Esophagus muscularis mucosa (tissue), 4 donors: ENCODE results near the gene FOXF1.

Source experiments
- EP300 ChIP-seq: sonication (generic); formaldehyde crosslinking; IDR thresholded peaks from one replicate; pipeline ENCODE4 v1.6.1; 2017; ENCODE audit warnings: antibody characterized with exemption
- POLR2A ChIP-seq: fragments of 450-650 bp; IDR thresholded peaks from one replicate; pipeline ENCODE4 v1.6.1; 2017; ENCODE audit warnings: antibody characterized with exemption, moderate library complexity, mild to moderate bottlenecking, low read depth
- TF ChIP-seq, protein P1 (sequence below), 3 experiments: fragments of 200-600 bp in 2 of 3; fragments of 450-650 bp in 1 of 3; sonication (generic) in 2 of 3; IDR thresholded peaks; one replicate each; pipeline ENCODE4 v1.5.1; 2017 to 2019; ENCODE audit warnings: antibody characterized with exemption in 3 of 3, mild to moderate bottlenecking in 2 of 3, moderate library complexity in 1 of 3

DNA sequence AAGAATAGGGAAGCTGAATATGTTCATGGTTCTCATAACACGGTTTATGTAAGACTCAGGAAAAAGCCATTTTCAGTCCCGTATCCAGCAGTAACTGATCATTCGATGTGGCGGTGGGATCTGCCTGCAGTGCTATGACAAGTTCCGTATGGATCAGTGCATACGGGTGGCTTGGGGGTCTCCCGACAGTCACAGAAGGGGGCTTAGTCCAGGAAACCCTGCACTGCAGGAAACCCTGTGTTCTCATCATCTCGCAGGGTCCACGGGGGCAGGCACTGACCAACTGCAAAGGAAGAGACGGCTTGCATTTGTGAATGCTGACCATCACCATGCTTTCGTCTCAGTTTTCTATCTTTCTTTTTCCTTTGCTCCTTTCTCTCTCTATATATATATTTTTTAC, 37.0 kb downstream of the FOXF1 start:
- TF ChIP-seq, protein P1, sequence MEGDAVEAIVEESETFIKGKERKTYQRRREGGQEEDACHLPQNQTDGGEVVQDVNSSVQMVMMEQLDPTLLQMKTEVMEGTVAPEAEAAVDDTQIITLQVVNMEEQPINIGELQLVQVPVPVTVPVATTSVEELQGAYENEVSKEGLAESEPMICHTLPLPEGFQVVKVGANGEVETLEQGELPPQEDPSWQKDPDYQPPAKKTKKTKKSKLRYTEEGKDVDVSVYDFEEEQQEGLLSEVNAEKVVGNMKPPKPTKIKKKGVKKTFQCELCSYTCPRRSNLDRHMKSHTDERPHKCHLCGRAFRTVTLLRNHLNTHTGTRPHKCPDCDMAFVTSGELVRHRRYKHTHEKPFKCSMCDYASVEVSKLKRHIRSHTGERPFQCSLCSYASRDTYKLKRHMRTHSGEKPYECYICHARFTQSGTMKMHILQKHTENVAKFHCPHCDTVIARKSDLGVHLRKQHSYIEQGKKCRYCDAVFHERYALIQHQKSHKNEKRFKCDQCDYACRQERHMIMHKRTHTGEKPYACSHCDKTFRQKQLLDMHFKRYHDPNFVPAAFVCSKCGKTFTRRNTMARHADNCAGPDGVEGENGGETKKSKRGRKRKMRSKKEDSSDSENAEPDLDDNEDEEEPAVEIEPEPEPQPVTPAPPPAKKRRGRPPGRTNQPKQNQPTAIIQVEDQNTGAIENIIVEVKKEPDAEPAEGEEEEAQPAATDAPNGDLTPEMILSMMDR (IDR thresholded peaks at IDR 0.05), result no peak
- no peak for TF ChIP-seq POLR2A
- TF ChIP-seq EP300, result no peak
